ENCODE results near the gene NOVA2.

GRCh38 chr19:45919678-45920077, 54.0 kb downstream of the NOVA2 start:
- TF ChIP-seq CTCF (conservative IDR thresholded peaks at IDR 0.05; ENCODE audit: low read depth, low read length) (no peak), EZH2 (IDR thresholded peaks at IDR 0.05; ENCODE audit: borderline replicate concordance, low read depth, low read length, poor library complexity, severe bottlenecking) (no peak)

All from A673 (cell line).